ENCODE measurements around the gene TAS1R3. TPM values are rescaled to one million over a fixed set of nuclear protein-coding genes. Genes with fewer than 3 reads are reported as not detected.

Gene TAS1R3
- total RNA-seq, 2 donors from 2014 or later: 0.24 to 0.57 TPM

DNA sequence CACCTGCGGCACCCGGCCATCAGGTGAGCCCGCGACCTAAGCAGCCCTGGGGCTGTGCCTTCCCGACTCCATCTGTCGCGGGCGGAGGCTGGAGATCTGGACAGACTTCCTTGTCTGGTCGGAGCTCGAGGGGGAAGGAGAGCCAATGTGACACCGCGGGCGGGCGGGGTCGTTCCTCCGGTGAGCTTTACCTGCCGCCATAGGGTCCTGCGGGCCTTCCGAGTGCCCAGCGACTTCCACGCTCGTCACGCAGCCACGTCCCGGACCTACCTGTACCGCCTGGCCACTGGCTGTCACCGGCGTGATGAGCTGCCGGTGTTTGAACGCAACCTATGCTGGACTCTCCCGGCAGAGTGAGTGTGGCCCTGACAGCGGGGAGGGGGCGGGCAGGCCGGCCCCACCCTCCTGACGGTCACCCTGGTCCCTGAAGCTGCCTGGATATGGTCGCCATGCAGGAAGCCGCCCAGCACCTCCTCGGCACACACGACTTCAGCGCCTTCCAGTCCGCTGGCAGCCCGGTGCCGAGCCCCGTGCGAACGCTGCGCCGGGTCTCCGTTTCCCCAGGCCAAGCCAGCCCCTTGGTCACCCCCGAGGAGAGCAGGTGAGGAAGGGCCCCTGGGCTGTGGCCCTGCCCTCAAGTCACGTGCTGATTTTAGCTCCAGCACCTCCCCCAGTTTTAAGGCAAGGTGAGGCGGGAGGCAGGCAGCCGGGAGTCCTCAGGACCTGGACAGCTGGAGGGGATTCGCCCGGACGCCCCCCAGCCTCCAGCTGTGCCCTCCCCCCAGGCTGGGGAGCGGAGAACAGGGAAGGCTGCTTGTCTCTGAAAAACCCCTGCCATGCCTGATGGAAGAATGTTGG lies 21.6 kb upstream of the TAS1R3 start:
- DNase-seq: peak; percentile 59
- H3K27me3 ChIP-seq: no peaks in the 10 kb centered on the region
- peak overlapping the region; percentile 80 for H3K4me3 ChIP-seq
- intact Hi-C loops (cut with DNase I): no loop called here
- peaks cover 29% of the 10 kb centered on the region for H3K4me1 ChIP-seq
- no peaks in the 10 kb centered on the region for H3K9me3 ChIP-seq
- H3K27ac ChIP-seq: peak overlapping the region; percentile 88
- TF ChIP-seq, protein P1, sequence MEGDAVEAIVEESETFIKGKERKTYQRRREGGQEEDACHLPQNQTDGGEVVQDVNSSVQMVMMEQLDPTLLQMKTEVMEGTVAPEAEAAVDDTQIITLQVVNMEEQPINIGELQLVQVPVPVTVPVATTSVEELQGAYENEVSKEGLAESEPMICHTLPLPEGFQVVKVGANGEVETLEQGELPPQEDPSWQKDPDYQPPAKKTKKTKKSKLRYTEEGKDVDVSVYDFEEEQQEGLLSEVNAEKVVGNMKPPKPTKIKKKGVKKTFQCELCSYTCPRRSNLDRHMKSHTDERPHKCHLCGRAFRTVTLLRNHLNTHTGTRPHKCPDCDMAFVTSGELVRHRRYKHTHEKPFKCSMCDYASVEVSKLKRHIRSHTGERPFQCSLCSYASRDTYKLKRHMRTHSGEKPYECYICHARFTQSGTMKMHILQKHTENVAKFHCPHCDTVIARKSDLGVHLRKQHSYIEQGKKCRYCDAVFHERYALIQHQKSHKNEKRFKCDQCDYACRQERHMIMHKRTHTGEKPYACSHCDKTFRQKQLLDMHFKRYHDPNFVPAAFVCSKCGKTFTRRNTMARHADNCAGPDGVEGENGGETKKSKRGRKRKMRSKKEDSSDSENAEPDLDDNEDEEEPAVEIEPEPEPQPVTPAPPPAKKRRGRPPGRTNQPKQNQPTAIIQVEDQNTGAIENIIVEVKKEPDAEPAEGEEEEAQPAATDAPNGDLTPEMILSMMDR (IDR thresholded peaks at IDR 0.05): no peak
- H3K9ac ChIP-seq (ENCODE audit: low read depth in 2 of 2, low read length in 2 of 2): peak overlapping the region; percentile 77 to 97
- H3K36me3 ChIP-seq: no peaks in the 10 kb centered on the region

DNA sequence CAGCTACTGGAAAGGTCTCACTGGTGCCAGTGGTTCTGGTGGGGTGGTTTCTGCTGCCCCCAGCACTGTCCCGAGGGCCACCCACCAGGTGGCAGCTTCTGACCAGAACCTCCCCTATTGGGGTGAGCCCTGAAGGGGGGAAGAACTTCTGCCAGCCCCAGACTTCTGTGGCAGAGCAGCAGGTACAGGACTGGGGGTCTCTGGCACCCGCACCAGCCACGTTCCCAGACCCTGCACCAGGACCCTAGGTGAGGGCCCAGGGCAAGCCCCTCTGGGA lies 21.0 kb upstream of the TAS1R3 start:
- H3K4me1 ChIP-seq: peaks cover 23% of the 10 kb centered on the region
- H3K4me3 ChIP-seq: no peak overlapping the region
- DNase-seq: no peak
- no peaks in the 10 kb centered on the region for H3K36me3 ChIP-seq
- no peaks in the 10 kb centered on the region for H3K27me3 ChIP-seq
- H3K27ac ChIP-seq: no peak overlapping the region
- H3K9me3 ChIP-seq: no peaks in the 10 kb centered on the region
- no peak overlapping the region for H3K9ac ChIP-seq (ENCODE audit: low read depth in 2 of 2, low read length in 2 of 2)
- intact Hi-C loops (cut with DNase I): no loop called here
- TF ChIP-seq, protein P1 (IDR thresholded peaks at IDR 0.05): no peak

DNA sequence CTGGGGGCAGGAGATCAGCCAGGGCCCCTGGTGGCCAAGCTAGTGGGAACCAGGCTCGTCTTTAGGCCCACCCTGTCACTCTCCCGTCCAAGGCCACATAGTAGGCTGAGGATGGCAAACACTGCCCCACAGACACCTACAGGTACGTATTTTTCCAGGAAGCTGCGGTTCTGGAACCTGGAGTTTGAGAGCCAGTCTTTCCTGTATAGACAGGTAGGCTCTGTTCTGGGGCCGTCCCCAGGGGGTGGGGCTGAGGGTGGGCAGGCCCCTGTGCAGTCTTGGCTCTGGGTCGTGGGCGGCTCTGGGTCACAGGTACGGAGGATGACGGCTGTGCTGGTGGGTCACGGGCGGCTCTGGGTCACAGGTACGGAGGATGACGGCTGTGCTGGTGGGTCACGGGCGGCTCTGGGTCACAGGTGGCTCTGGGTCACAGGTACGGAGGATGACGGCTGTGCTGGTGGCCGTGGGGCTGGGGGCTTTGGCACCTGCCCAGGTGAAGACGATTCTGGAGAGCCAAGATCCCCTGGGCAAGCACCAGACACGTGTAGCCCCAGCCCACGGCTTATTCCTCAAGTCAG lies 20.5 kb upstream of the TAS1R3 start:
- TF ChIP-seq, protein P1 (IDR thresholded peaks at IDR 0.05): no peak
- H3K9me3 ChIP-seq: no peaks in the 10 kb centered on the region
- no peak overlapping the region for H3K9ac ChIP-seq (ENCODE audit: low read depth in 2 of 2, low read length in 2 of 2)
- H3K27ac ChIP-seq: no peak overlapping the region
- no peak for DNase-seq
- no peaks in the 10 kb centered on the region for H3K36me3 ChIP-seq
- no peaks in the 10 kb centered on the region for H3K27me3 ChIP-seq
- no peak overlapping the region for H3K4me3 ChIP-seq
- intact Hi-C loops (cut with DNase I): no loop called here
- peaks cover 18% of the 10 kb centered on the region for H3K4me1 ChIP-seq

DNA sequence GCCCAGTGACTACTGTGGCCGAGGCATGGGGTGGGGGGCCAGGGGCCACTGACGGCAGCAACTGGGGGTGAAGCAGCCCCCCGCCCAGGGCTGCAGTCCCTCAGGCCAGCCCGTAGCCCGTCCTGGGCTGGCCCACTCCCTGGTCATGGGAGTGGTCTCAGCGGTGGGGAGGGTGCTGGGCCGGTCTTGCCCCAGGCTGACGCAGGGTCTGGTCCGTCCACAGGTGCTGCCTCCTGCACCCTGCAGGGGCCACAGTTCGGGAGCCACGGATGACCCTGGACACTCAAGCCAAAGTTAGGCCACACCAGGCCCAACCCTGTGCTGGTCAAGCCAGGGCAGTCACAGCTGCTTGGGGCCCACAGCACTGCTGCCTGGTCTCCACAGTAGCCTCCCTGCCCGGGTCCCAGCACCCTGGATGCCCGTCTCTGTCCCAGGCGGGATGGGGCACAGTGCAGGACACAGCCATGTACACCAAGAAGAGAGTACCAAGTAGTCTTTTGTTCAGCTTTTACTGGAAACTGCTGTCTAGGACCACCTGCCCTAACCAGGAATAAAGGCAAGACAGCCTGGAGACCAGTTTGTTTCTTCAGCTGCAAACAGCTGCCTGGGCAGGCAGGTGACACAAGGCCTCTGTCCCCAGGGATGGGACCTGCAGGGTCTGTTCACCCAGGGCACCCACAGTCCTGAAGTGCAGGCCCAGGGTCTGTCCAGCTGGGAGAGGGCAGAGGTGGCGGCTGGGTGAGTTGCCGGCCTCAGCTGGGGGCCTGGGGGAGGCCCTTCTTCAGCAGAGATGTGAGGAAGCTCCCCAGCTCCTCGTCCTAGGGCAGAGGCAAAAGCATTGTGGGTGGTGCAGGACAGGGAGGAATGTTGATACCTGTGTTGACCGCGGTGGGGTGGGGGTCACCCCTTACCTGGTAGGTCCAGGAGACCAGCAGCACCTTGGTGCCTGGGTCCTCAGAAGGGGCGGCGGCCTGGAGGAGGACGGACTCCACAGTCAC lies 19.7 kb upstream of the TAS1R3 start:
- Histone ChIP-seq H3K4me3 (no peak overlapping the region), H3K9ac (ENCODE audit: low read depth in 2 of 2, low read length in 2 of 2) (no peak overlapping the region), H3K27ac (no peak overlapping the region), H3K27me3 (no peaks in the 10 kb centered on the region), H3K36me3 (no peaks in the 10 kb centered on the region), H3K9me3 (no peaks in the 10 kb centered on the region), H3K4me1 (peaks cover 10% of the 10 kb centered on the region)
- TF ChIP-seq, protein P1 (IDR thresholded peaks at IDR 0.05): no peak
- no peak for DNase-seq
- intact Hi-C loops (cut with DNase I): no loop called here
